ENCODE results near the gene JAG2. TPM values are rescaled to one million over a fixed set of nuclear protein-coding genes. Genes with fewer than 3 reads are reported as not detected.

JAG2 gene
- total and polyA plus RNA-seq, 2 of the 13 experiments (the other 11 are each of a cell fraction or from before 2014, with no cell fraction given), result 0.04 to 0.16 TPM

- TF ChIP-seq EZH2 (conservative IDR thresholded peaks at IDR 0.05; ENCODE audit: low read depth, low read length) (peak; percentile 83; the same call in 1 of the 2 replicates), ZNF232 (CRISPR knock-in tag; IDR thresholded peaks at IDR 0.05; ENCODE audit: borderline replicate concordance) (no peak), MED8 (CRISPR knock-in tag; IDR thresholded peaks at IDR 0.05; ENCODE audit: insufficient replicate concordance) (no peak), MAFF (IDR thresholded peaks at IDR 0.05; ENCODE audit: low read depth, low read length) (no peak), NFKBIZ (CRISPR knock-in tag; IDR thresholded peaks at IDR 0.05) (no peak), MXD4 (CRISPR knock-in tag; IDR thresholded peaks at IDR 0.05) (no peak)
Observed at GRCh38 chr14:105195522-105196264, 27.1 kb upstream of the JAG2 start (continued).

DNA sequence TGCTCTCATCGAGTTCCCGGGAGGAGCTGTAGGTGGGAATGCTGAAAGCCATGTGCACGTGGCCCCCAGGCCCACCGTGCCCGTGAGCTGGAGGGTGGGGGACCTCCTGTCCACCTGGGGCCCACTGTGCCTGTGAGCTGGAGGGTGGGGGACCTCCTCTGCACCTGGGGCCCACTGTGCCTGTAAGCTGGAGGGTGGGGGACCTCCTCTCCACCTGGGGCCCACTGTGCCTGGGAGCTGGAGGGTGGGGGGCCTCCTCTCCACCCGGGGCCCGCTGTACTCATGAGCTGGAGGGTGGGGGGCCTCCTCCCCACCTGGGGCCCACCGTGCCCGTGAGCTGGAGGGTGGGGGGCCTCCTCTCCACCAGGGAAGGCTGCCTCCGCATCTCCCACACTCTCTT, 26.5 kb upstream of the JAG2 start:
- no peak for FAIRE-seq
- Histone ChIP-seq H3K27ac (ENCODE audit: extremely low read length, insufficient read depth, low read length) (no peak overlapping the region), H3K4me1 (ENCODE audit: insufficient read depth, low read length) (peaks cover 37% of the 10 kb centered on the region), H4K20me1 (ENCODE audit: insufficient read depth, low read length) (no peaks in the 10 kb centered on the region), H3K4me3 (replicated peaks in 1 of 3; ENCODE audit: insufficient read depth in 1 of 3, low read depth in 2 of 3, low read length in 3 of 3) (no peak overlapping the region), H3K27me3 (ENCODE audit: control insufficient read depth in 1 of 2, insufficient read depth in 2 of 2, low read length in 2 of 2) (peaks cover 25 to 78% of the 10 kb centered on the region in 2 experiments), H3K4me2 (ENCODE audit: low read depth, low read length) (no peak overlapping the region), H3K79me2 (ENCODE audit: insufficient read depth, low read length) (no peaks in the 10 kb centered on the region), H2AFZ (ENCODE audit: low read length) (no peak overlapping the region), H3K9ac (ENCODE audit: insufficient read depth, low read depth, low read length) (no peak overlapping the region), H3K9me3 (ENCODE audit: low read length) (no peaks in the 10 kb centered on the region), H3K36me3 (replicated peaks in 1 of 2; ENCODE audit: control insufficient read depth in 1 of 2, insufficient read depth in 2 of 2, low read length in 2 of 2) (no peaks in the 10 kb centered on the region)
- intact Hi-C loops (cut with micrococcal nuclease; ENCODE audit: unreplicated experiment) (no loop called here), in situ Hi-C loops (cut with HindIII; ENCODE audit: extremely low pct_ligation_motif_present, low pct_unique_long_range_greater_than_20kb) (no loop called here)
- POLR2A ChIA-PET, result no interaction called here
- ATAC-seq, result no peak
- DNase-seq (ENCODE audit: low spot score), result no peak
- CTCF ChIA-PET (ENCODE audit: low intra/inter-chr PET ratio, low total read pairs), result no interaction called here
- no TSS peak for BruUV-seq (replicated peaks)
- WGBS (ENCODE audit: low lambda C conversion rate), result no CpG with 5 or more reads among the region's 10 CpGs
- no peak for TF ChIP-seq EED (CRISPR knock-in tag; IDR thresholded peaks at IDR 0.05)
- TF ChIP-seq ZNF350 (CRISPR knock-in tag; IDR thresholded peaks at IDR 0.05; ENCODE audit: borderline replicate concordance, low read depth), result no peak
- no peak for TF ChIP-seq SIN3A (IDR thresholded peaks at IDR 0.05; ENCODE audit: borderline replicate concordance, low read depth, low read length)
- no peak for TF ChIP-seq ZNF337 (CRISPR knock-in tag; IDR thresholded peaks at IDR 0.05; ENCODE audit: borderline replicate concordance, low read depth)
- no peak for TF ChIP-seq PRMT3 (CRISPR knock-in tag; IDR thresholded peaks at IDR 0.05; ENCODE audit: borderline replicate concordance, low read depth)
- TF ChIP-seq ARID3A (IDR thresholded peaks at IDR 0.05; ENCODE audit: low read depth, low read length), result no peak
- TF ChIP-seq ERF (CRISPR knock-in tag; IDR thresholded peaks at IDR 0.05), result no peak
- TF ChIP-seq GATA4 (IDR thresholded peaks at IDR 0.05; ENCODE audit: borderline replicate concordance, low read depth), result no peak
- no peak for TF ChIP-seq MTF1 (CRISPR knock-in tag; IDR thresholded peaks at IDR 0.05)
- no peak for TF ChIP-seq ETV6 (CRISPR knock-in tag; conservative IDR thresholded peaks at IDR 0.05)
- no peak for TF ChIP-seq PRPF4 (IDR thresholded peaks at IDR 0.05; ENCODE audit: low read depth, low read length, poor library complexity, severe bottlenecking)
- TF ChIP-seq PAWR (CRISPR knock-in tag; IDR thresholded peaks at IDR 0.05; ENCODE audit: borderline replicate concordance), result no peak
